Measurements from ENCODE around the gene EHBP1.
"Not testable (repeated sequence)": the region's sequence is repeated elsewhere in the genome, so short reads cannot be mapped to it uniquely, and the experiment has no call there.

EHBP1 gene

GRCh38 chr2:62705859-62706720, 577 bp downstream of the EHBP1 start:
- no peak for DNase-seq (ENCODE audit: low read depth, low spot score)

GRCh38 chr2:62706721-62707521, 1.4 kb downstream of the EHBP1 start:
- no peak for DNase-seq (ENCODE audit: low read depth, low spot score)

GRCh38 chr2:62708751-62709150, 3.2 kb downstream of the EHBP1 start:
- DNase-seq (ENCODE audit: low read depth, low spot score) = no peak

- DNase-seq (ENCODE audit: low read depth, low spot score) = no peak
Measured at GRCh38 chr2:62711832-62712494, 6.5 kb downstream of the EHBP1 start.

- DNase-seq (ENCODE audit: low read depth, low spot score) = not testable (repeated sequence)
Measured at GRCh38 chr2:62713196-62713595, 7.7 kb downstream of the EHBP1 start.

GRCh38 chr2:62713837-62714236, 8.3 kb downstream of the EHBP1 start:
- no peak for DNase-seq (ENCODE audit: low read depth, low spot score)

- DNase-seq (ENCODE audit: low read depth, low spot score) = no peak
Measured at GRCh38 chr2:62716768-62717167, 11.3 kb downstream of the EHBP1 start.

GRCh38 chr2:62717503-62718081, 12.1 kb downstream of the EHBP1 start:
- DNase-seq (ENCODE audit: low read depth, low spot score) = no peak

- no peak for DNase-seq (ENCODE audit: low read depth, low spot score)
Measured at GRCh38 chr2:62718225-62718822, 12.8 kb downstream of the EHBP1 start.

- no peak for DNase-seq (ENCODE audit: low read depth, low spot score)
Measured at GRCh38 chr2:62719757-62720156, 14.2 kb downstream of the EHBP1 start.

GRCh38 chr2:62722679-62723078, 17.2 kb downstream of the EHBP1 start:
- no peak for DNase-seq (ENCODE audit: low read depth, low spot score)

- DNase-seq (ENCODE audit: low read depth, low spot score) = no peak
Measured at GRCh38 chr2:62723253-62723652, 17.7 kb downstream of the EHBP1 start.

GRCh38 chr2:62724106-62724505, 18.6 kb downstream of the EHBP1 start:
- no peak for DNase-seq (ENCODE audit: low read depth, low spot score)

GRCh38 chr2:62724886-62725711, 19.6 kb downstream of the EHBP1 start:
- no peak for DNase-seq (ENCODE audit: low read depth, low spot score)

- DNase-seq (ENCODE audit: low read depth, low spot score) = no peak
Measured at GRCh38 chr2:62725712-62726055, 20.2 kb downstream of the EHBP1 start.

- DNase-seq (ENCODE audit: low read depth, low spot score) = no peak
Measured at GRCh38 chr2:62727259-62727867, 21.9 kb downstream of the EHBP1 start.

GRCh38 chr2:62727876-62728566, 22.5 kb downstream of the EHBP1 start:
- DNase-seq (ENCODE audit: low read depth, low spot score) = no peak

- no peak for DNase-seq (ENCODE audit: low read depth, low spot score)
Measured at GRCh38 chr2:62731275-62731674, 25.8 kb downstream of the EHBP1 start.

GRCh38 chr2:62732262-62732777, 26.8 kb downstream of the EHBP1 start:
- no peak for DNase-seq (ENCODE audit: low read depth, low spot score)

Measured in smooth muscle cell of the brain vasculature (primary cell).